Pancreas (tissue), 10 donors: ENCODE results near the gene BCL2L13. TPM values are rescaled to one million over a fixed set of nuclear protein-coding genes. Genes with fewer than 3 reads are reported as not detected.
A peak's percentile ranks its signal among the peaks of the same experiment; 100 is the strongest.

Experiments
- ATAC-seq, 4 donors: fragments of 200-7000 bp; cut with Tn5 transposase; one replicate each; pipeline versions ENCODE4 v1.8.0 to v1.9.1; 2020; ENCODE audit warnings: mild to moderate bottlenecking in 4 of 4, moderate library complexity in 4 of 4
- DNase-seq, 6 donors: peaks; one replicate each; pipeline ENCODE4 v3.0.0-alpha.2; 2020
- FAIRE-seq: peaks from 2 replicates; lab custom pipeline; 2012; peaks lifted over from hg19 to GRCh38; lab: Jason Lieb, UNC
- H3K27ac ChIP-seq, 4 donors: fragments of 200-600 bp; sonication (generic); 1 replicate in 3 of 4; 2 replicates in 1 of 4; pipeline versions ENCODE4 v1.5.0 to v1.8.0; 2020
- H3K27me3 ChIP-seq, 4 donors: fragments of 200-600 bp; one replicate each; pipeline ENCODE4 v1.8.0; 2021
- H3K36me3 ChIP-seq, 3 donors: fragments of 200-600 bp; sonication (generic) in 1 of 3; one replicate each; pipeline versions ENCODE4 v1.5.0 to v1.8.0; 2020 to 2021
- H3K4me1 ChIP-seq, 3 donors: fragments of 200-600 bp; one replicate each; pipeline ENCODE4 v1.8.0; 2021
- H3K4me3 ChIP-seq, 4 donors: fragments of 200-600 bp; sonication (generic) in 2 of 4; one replicate each; pipeline versions ENCODE4 v1.5.0 to v1.8.0; 2020 to 2021
- H3K9me3 ChIP-seq, 4 donors: fragments of 200-600 bp; one replicate each; pipeline ENCODE4 v1.8.0; 2021
- CTCF ChIP-seq, 4 donors: fragments of 200-600 bp; sonication (generic) in 3 of 4; IDR thresholded peaks; one replicate each; pipeline versions ENCODE4 v1.5.0 to v1.8.0; 2021; ENCODE audit warnings: antibody characterized with exemption in 4 of 4
- WGBS, 2 donors: extraction: QIAGEN DNeasy Blood & Tissue Kit; methylation state at CpG; one replicate each; pipeline ENCODE4 v1.1.7; 2013; 5-methylcytosine and 5-hydroxymethylcytosine counted together
- intact Hi-C, 3 donors: fragments of 100-400 bp; cut with DNase I; formaldehyde crosslinking; loops; one replicate each; pipeline versions ENCODE4 v1.11.1 to v1.14.2; 2022
- polyA plus RNA-seq, 2 donors: library from polyadenylated mRNA; stranded (reverse); fragments of 200-250 nt; gene quantifications; one replicate each; pipeline ENCODE4 v1.2.3, GENCODE V29; 2013
- total RNA-seq, 6 donors: library from RNA; stranded (reverse); fragmentation: NEBNext Ultra II Directional in 4 of 6; extraction: Animal tissue kit (Norgen Biotek cat#: 25700) in 4 of 6; gene quantifications; one replicate each; pipeline versions ENCODE4 v1.2.1 to v1.2.4, GENCODE V29; 2021 to 2023
- donor health status: healthy with polysubstance abuse.
- donor health status: DM: no; HTN: no; CAD: no; lungs with moderate emphysema.
- donor health status: DM: no; HTN: no; CAD: no.
- donor health status: control.
- donor health status: control.
- donor health status: Bipolar disorder and iron deficiency.
- donor health status: DM: yes; HTN: yes; CAD: no.
- donor health status: DM: no; HTN: no; CAD: no.
- donor health status: DM: no; HTN: no; CAD: no.
- donor health status: DM: yes; HTN: yes; CAD: no.

The BCL2L13 gene
- total and polyA plus RNA-seq, 8 donors: 11.7 to 30.9 (median 25.3) TPM

GRCh38 chr22:17717708-17718107 is 79.2 kb downstream of the BCL2L13 start:
- H3K9me3 ChIP-seq: no peaks in the 10 kb centered on the region
- DNase-seq (no peak), FAIRE-seq (no peak), ATAC-seq (no peak)
- intact Hi-C loops: no loop called here
- no peak for TF ChIP-seq CTCF (IDR thresholded peaks at IDR 0.05)
- H3K36me3 ChIP-seq: no peaks in the 10 kb centered on the region
- 93 to 96% methylated on average over 4 of the region's 4 CpGs for WGBS, 2 donors
- H3K4me3 ChIP-seq: no peak overlapping the region
- no peaks in the 10 kb centered on the region for H3K4me1 ChIP-seq
- no peaks in the 10 kb centered on the region for H3K27me3 ChIP-seq
- H3K27ac ChIP-seq: no peak overlapping the region

DNA sequence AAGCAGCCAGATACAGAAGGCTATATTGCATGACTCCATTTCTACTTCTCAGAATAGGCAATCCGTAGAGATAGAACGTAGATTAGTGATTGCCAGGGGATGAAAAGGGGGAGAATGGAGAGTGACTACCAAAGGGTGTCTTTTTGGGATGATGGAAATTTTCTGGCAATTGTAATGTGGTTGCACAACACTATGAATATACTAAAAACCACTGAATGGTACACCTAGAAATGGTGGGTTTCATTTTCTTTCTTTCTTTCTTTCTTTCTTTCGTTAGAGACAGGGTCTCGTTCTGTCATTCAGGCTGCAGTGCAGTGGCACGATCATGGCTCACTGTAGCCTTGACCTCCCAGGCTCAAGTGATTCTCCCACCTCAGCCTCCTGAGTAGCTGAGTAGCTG is 81.4 kb downstream of the BCL2L13 start:
- no peak overlapping the region for H3K4me3 ChIP-seq
- H3K27me3 ChIP-seq: no peaks in the 10 kb centered on the region
- no peak overlapping the region for H3K27ac ChIP-seq
- H3K4me1 ChIP-seq: no peaks in the 10 kb centered on the region
- no peak for FAIRE-seq
- DNase-seq: no peak
- no peaks in the 10 kb centered on the region for H3K36me3 ChIP-seq
- intact Hi-C loops: no loop called here
- H3K9me3 ChIP-seq: no peaks in the 10 kb centered on the region
- TF ChIP-seq CTCF (IDR thresholded peaks at IDR 0.05): no peak
- ATAC-seq: no peak
- WGBS, 2 donors: 90 to 98% methylated on average over 5 of the region's 5 CpGs

GRCh38 chr22:17724241-17724640 is 85.7 kb downstream of the BCL2L13 start:
- ATAC-seq: no peak
- 90 to 91% methylated on average over 5 of the region's 5 CpGs for WGBS, 2 donors
- H3K4me1 ChIP-seq: no peaks in the 10 kb centered on the region
- peaks cover 0 to 26% (median 13%) of the 10 kb centered on the region in 3 donors for H3K36me3 ChIP-seq
- H3K9me3 ChIP-seq: no peaks in the 10 kb centered on the region
- no peaks in the 10 kb centered on the region for H3K27me3 ChIP-seq
- no peak for FAIRE-seq
- no peak overlapping the region for H3K4me3 ChIP-seq
- intact Hi-C loops: no loop called here
- no peak for TF ChIP-seq CTCF (IDR thresholded peaks at IDR 0.05)
- H3K27ac ChIP-seq: no peak overlapping the region
- no peak for DNase-seq

DNA sequence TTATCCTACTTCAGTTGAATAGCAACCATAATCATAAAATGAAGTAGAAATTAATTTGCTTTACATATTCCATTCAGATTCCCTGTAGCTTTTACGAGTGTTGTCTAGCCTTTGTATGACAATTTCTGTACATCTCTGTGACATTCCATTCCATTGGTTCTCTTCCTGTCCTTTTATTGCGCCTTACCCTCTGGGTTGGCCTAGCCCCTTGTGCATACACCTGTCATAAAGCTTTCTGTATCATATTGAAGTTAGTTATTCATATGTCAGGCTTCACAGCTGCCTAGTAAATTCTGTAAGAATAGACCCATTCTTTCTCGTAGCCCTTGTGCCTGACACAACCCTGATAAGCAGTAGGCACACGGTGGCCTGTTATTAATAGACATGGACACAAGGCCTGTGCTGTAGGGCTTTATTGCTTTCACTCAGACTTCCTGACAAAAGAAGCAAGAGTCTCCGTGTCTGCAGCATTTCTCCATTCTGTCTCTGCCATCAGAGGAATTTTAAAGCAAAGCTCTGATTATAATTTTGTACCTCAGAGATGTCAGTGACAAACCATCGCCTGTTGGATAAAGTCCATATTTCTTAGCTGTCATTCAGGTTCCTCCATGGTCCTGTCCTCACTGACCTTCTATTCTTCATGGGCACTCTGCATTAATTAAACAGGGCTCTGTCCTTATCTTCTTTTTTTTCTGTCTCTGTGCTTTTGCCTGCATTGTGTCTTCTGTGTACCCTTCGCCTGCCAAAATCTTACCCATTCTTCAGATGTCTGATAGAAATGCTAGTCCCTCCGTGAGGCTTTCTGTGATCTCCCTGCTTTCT is 86.3 kb downstream of the BCL2L13 start:
- Histone ChIP-seq H3K36me3 (peaks cover 0 to 32% (median 16%) of the 10 kb centered on the region in 3 donors), H3K4me1 (no peaks in the 10 kb centered on the region), H3K9me3 (no peaks in the 10 kb centered on the region), H3K27ac (no peak overlapping the region), H3K27me3 (no peaks in the 10 kb centered on the region), H3K4me3 (no peak overlapping the region)
- 61 to 67% methylated on average over 8 of the region's 8 CpGs for WGBS, 2 donors
- ATAC-seq (peak in 2 of 4 donors; percentile 46 to 69), DNase-seq (no peak), FAIRE-seq (no peak)
- intact Hi-C loops: no loop called here
- no peak for TF ChIP-seq CTCF (IDR thresholded peaks at IDR 0.05)

DNA sequence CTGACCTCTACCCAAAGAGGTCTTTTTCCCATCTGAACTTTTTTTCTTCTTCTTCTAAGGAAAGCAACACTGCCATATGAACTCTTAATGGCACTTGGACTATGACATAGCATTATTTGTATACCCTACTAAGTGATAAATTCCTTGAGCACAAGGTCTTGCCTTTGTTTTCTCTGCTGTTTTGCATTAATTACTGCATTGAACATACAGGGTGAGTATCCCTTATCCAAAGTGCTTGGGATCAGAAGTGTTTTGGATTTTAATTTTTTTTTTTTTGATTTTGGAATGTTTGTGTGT is 86.9 kb downstream of the BCL2L13 start:
- peaks cover 0 to 36% (median 16%) of the 10 kb centered on the region in 3 donors for H3K36me3 ChIP-seq
- no peaks in the 10 kb centered on the region for H3K4me1 ChIP-seq
- no peaks in the 10 kb centered on the region for H3K27me3 ChIP-seq
- no peak overlapping the region for H3K4me3 ChIP-seq
- FAIRE-seq (no peak), DNase-seq (no peak), ATAC-seq (no peak)
- intact Hi-C loops: no loop called here
- no peak for TF ChIP-seq CTCF (IDR thresholded peaks at IDR 0.05)
- H3K27ac ChIP-seq: no peak overlapping the region
- H3K9me3 ChIP-seq: no peaks in the 10 kb centered on the region
